Putamen (tissue), 1 donor: ENCODE data around the gene CYB561A3.

Experiments used
- DNase-seq: peaks from one replicate; pipeline ENCODE4 v3.0.0-alpha.2; 2016; ENCODE audit warnings: low spot score

CYB561A3 gene

GRCh38 chr11:61325649-61326414 is 35.9 kb downstream of the CYB561A3 start:
- DNase-seq, result no peak

- no peak for DNase-seq
These were observed 46.4 kb downstream of the CYB561A3 start for GRCh38 chr11:61315260-61315659.

- DNase-seq, result no peak
These were observed 50.9 kb downstream of the CYB561A3 start for GRCh38 chr11:61310749-61311148.

- DNase-seq, result no peak
These were observed 51.9 kb downstream of the CYB561A3 start for GRCh38 chr11:61309739-61310138.

- no peak for DNase-seq
These were observed 52.5 kb downstream of the CYB561A3 start for GRCh38 chr11:61309141-61309540.

GRCh38 chr11:61307354-61307753 is 54.3 kb downstream of the CYB561A3 start:
- DNase-seq, result no peak

GRCh38 chr11:61306221-61306620 is 55.5 kb downstream of the CYB561A3 start:
- DNase-seq, result no peak

- DNase-seq, result no peak
These were observed 56.3 kb downstream of the CYB561A3 start for GRCh38 chr11:61305417-61305816.

GRCh38 chr11:61303725-61304124 is 58.0 kb downstream of the CYB561A3 start:
- DNase-seq, result no peak

GRCh38 chr11:61302550-61302949 is 59.1 kb downstream of the CYB561A3 start:
- DNase-seq, result no peak
